CD4-positive, alpha-beta T cell (primary cell): ENCODE measurements around the gene AVEN. TPM values are rescaled to one million over a fixed set of nuclear protein-coding genes. Genes with fewer than 3 reads are reported as not detected.
A peak's percentile ranks its signal among the peaks of the same experiment; 100 is the strongest.

Source experiments
- ATAC-seq: fragments of 200-7000 bp; cut with Tn5 transposase; one replicate; pipeline ENCODE4 v1.10.0; 2022; ENCODE audit warnings: mild to moderate bottlenecking; ENCODE audit not compliant: poor library complexity
- CTCF ChIA-PET: fragments of 350-600 bp; sonication (Branson Sonifier 250); formaldehyde crosslinking; loops from one replicate; lab custom pipeline; 2021; ENCODE audit warnings: antibody characterized with exemption, inconsistent platforms; lab: Charles Lee
- POLR2A ChIA-PET: fragments of 350-600 bp; sonication (Branson Sonifier 250); formaldehyde crosslinking; loops from one replicate; lab custom pipeline; 2021; ENCODE audit warnings: antibody characterized with exemption, inconsistent platforms; lab: Charles Lee
- DNase-seq, 14 experiments: peaks; one replicate each; pipeline ENCODE4 v3.0.0-alpha.2; 2013 to 2020; ENCODE audit warnings: mixed read lengths in 2 of 14
- H3K27ac ChIP-seq, 2 donors: one replicate each; pipeline versions ENCODE4 v1.5.1 to v1.7.0; 2013; ENCODE audit warnings: low read length in 2 of 2, low read depth in 1 of 2, mild to moderate bottlenecking in 1 of 2
- H3K27me3 ChIP-seq, 2 experiments: 1 replicate in 1 of 2; 2 replicates in 1 of 2; pipeline versions ENCODE4 v1.6.1 to v1.7.0; 2013; ENCODE audit warnings: low read length in 2 of 2, control low read depth in 1 of 2, mild to moderate bottlenecking in 1 of 2, moderate library complexity in 1 of 2; ENCODE audit not compliant: insufficient read depth in 2 of 2, control insufficient read depth in 1 of 2
- H3K36me3 ChIP-seq: one replicate; pipeline ENCODE4 v1.6.1; 2013; ENCODE audit warnings: low read length, control low read depth; ENCODE audit not compliant: insufficient read depth
- H3K4me1 ChIP-seq: one replicate; pipeline ENCODE4 v1.6.1; 2013; ENCODE audit warnings: low read length, control low read depth; ENCODE audit not compliant: insufficient read depth
- H3K4me3 ChIP-seq: one replicate; pipeline ENCODE4 v1.5.1; 2013; ENCODE audit warnings: mild to moderate bottlenecking, low read length, moderate library complexity
- H3K9me3 ChIP-seq, 2 experiments: 1 replicate in 1 of 2; 2 replicates in 1 of 2; pipeline versions ENCODE4 v1.6.1 to v1.7.0; 2013; ENCODE audit warnings: low read length in 2 of 2, mild to moderate bottlenecking in 2 of 2, control low read depth in 1 of 2, moderate library complexity in 1 of 2; ENCODE audit not compliant: control insufficient read depth in 1 of 2, insufficient read depth in 1 of 2
- H3K27ac Mint-ChIP-seq: one replicate; pipeline ENCODE4 v1.8.0; 2020; ENCODE audit warnings: mixed read lengths
- H3K27me3 Mint-ChIP-seq: one replicate; pipeline ENCODE4 v1.8.0; 2021; ENCODE audit warnings: mixed read lengths
- H3K36me3 Mint-ChIP-seq: one replicate; pipeline ENCODE4 v1.8.0; 2021; ENCODE audit warnings: low read depth, mixed read lengths
- H3K4me1 Mint-ChIP-seq: one replicate; pipeline ENCODE4 v1.8.0; 2021; ENCODE audit warnings: low read depth, mixed read lengths
- H3K4me3 Mint-ChIP-seq: one replicate; pipeline ENCODE4 v1.8.0; 2020; ENCODE audit warnings: mild to moderate bottlenecking, mixed read lengths
- H3K9me3 Mint-ChIP-seq: one replicate; pipeline ENCODE4 v1.8.0; 2020; ENCODE audit warnings: mixed read lengths
- intact Hi-C, 2 experiments: fragments of 100-400 bp; cut with DNase I in 1 of 2; cut with micrococcal nuclease in 1 of 2; formaldehyde crosslinking; loops; one replicate each; pipeline versions ENCODE4 v1.15.1 to v1.9.0; 2023 to 2025; cut with DNase I, micrococcal nuclease
- total RNA-seq, 174 experiments: library from RNA in 2 of 174; stranded (reverse) in 2 of 174; gene quantifications; one replicate each; pipeline ENCODE4 v1.2.3 and lab custom pipeline; 2021 to 2026
- TF ChIP-seq, protein P1 (sequence below): fragments of 200-600 bp; IDR thresholded peaks from one replicate; pipeline ENCODE4 v1.8.0; 2022; ENCODE audit warnings: antibody characterized with exemption, mild to moderate bottlenecking

AVEN gene
- total RNA-seq, 2 experiments from 2014 or later = 4.5 to 4.9 TPM

GRCh38 chr15:33994005-33994615, 44.9 kb downstream of the AVEN start:
- intact Hi-C loops = no loop called here
- H3K4me1 ChIP-seq = no peaks in the 10 kb centered on the region
- H3K27ac ChIP-seq = no peak overlapping the region
- Mint-ChIP-seq H3K36me3 (no peaks in the 10 kb centered on the region), H3K4me1 (no peaks in the 10 kb centered on the region), H3K27ac (no peak overlapping the region), H3K27me3 (no peaks in the 10 kb centered on the region), H3K9me3 (no peaks in the 10 kb centered on the region), H3K4me3 (no peak overlapping the region)
- no peaks in the 10 kb centered on the region for H3K27me3 ChIP-seq
- DNase-seq (peak in 1 of 14 experiments; percentile 2), ATAC-seq (no peak)
- no peaks in the 10 kb centered on the region for H3K36me3 ChIP-seq
- TF ChIP-seq, protein P1, sequence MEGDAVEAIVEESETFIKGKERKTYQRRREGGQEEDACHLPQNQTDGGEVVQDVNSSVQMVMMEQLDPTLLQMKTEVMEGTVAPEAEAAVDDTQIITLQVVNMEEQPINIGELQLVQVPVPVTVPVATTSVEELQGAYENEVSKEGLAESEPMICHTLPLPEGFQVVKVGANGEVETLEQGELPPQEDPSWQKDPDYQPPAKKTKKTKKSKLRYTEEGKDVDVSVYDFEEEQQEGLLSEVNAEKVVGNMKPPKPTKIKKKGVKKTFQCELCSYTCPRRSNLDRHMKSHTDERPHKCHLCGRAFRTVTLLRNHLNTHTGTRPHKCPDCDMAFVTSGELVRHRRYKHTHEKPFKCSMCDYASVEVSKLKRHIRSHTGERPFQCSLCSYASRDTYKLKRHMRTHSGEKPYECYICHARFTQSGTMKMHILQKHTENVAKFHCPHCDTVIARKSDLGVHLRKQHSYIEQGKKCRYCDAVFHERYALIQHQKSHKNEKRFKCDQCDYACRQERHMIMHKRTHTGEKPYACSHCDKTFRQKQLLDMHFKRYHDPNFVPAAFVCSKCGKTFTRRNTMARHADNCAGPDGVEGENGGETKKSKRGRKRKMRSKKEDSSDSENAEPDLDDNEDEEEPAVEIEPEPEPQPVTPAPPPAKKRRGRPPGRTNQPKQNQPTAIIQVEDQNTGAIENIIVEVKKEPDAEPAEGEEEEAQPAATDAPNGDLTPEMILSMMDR = no peak
- H3K4me3 ChIP-seq = no peak overlapping the region
- ChIA-PET CTCF (no interaction called here), POLR2A (no interaction called here)
- no peaks in the 10 kb centered on the region for H3K9me3 ChIP-seq

GRCh38 chr15:33988384-33988783, 50.6 kb downstream of the AVEN start:
- H3K4me1 ChIP-seq = no peaks in the 10 kb centered on the region
- Mint-ChIP-seq H3K9me3 (no peaks in the 10 kb centered on the region), H3K27ac (no peak overlapping the region), H3K4me3 (no peak overlapping the region), H3K4me1 (peaks cover 3% of the 10 kb centered on the region), H3K27me3 (no peaks in the 10 kb centered on the region), H3K36me3 (no peaks in the 10 kb centered on the region)
- no peak overlapping the region for H3K27ac ChIP-seq
- no peaks in the 10 kb centered on the region for H3K27me3 ChIP-seq
- H3K9me3 ChIP-seq = no peaks in the 10 kb centered on the region
- TF ChIP-seq, protein P1 = no peak
- ChIA-PET CTCF (no interaction called here), POLR2A (no interaction called here)
- H3K4me3 ChIP-seq = no peak overlapping the region
- intact Hi-C loops = no loop called here
- H3K36me3 ChIP-seq = no peaks in the 10 kb centered on the region
- ATAC-seq (no peak), DNase-seq (no peak)

DNA sequence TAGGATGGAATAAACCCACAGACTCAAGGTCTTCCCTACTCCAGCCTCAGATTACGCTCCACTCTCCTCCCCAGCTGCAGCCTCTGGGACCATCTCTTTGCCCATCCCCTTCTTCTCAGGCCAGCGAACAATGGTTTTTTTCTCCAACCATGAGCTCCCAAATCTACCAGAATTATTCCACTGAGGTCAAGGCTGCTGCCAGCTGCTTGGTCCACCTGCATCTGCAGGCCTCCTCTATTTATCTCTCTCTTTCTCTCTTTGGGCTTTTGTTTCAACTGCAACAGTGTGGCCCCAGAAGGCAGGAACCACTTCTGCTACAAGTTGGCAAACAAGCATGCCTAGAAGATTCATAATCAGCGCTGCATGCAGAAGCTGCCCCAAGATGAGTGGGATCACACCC, 51.6 kb downstream of the AVEN start:
- intact Hi-C loops = no loop called here
- TF ChIP-seq, protein P1 = no peak

More for the DNA sequence above, 51.6 kb downstream of the AVEN start:
- DNase-seq (no peak), ATAC-seq (no peak)
- H3K4me1 ChIP-seq = no peaks in the 10 kb centered on the region
- ChIA-PET CTCF (no interaction called here), POLR2A (no interaction called here)
- Mint-ChIP-seq H3K27me3 (no peaks in the 10 kb centered on the region), H3K4me3 (no peak overlapping the region), H3K4me1 (peaks cover 3% of the 10 kb centered on the region), H3K36me3 (no peaks in the 10 kb centered on the region), H3K27ac (no peak overlapping the region), H3K9me3 (no peaks in the 10 kb centered on the region)
- no peaks in the 10 kb centered on the region for H3K27me3 ChIP-seq
- H3K4me3 ChIP-seq = no peak overlapping the region
- no peak overlapping the region for H3K27ac ChIP-seq
- H3K9me3 ChIP-seq = no peaks in the 10 kb centered on the region
- H3K36me3 ChIP-seq = no peaks in the 10 kb centered on the region
